HG03571 (cell line): ENCODE data around the gene TSSK3.
A peak's percentile ranks its signal among the peaks of the same experiment; 100 is the strongest.

Source experiments
- ATAC-seq: cut with Tn5 transposase; IDR thresholded peaks from one replicate; pipeline ENCODE4 v1.9.1; 2021; ENCODE audit not compliant: unreplicated experiment

The TSSK3 gene, protein sequence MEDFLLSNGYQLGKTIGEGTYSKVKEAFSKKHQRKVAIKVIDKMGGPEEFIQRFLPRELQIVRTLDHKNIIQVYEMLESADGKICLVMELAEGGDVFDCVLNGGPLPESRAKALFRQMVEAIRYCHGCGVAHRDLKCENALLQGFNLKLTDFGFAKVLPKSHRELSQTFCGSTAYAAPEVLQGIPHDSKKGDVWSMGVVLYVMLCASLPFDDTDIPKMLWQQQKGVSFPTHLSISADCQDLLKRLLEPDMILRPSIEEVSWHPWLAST

DNA sequence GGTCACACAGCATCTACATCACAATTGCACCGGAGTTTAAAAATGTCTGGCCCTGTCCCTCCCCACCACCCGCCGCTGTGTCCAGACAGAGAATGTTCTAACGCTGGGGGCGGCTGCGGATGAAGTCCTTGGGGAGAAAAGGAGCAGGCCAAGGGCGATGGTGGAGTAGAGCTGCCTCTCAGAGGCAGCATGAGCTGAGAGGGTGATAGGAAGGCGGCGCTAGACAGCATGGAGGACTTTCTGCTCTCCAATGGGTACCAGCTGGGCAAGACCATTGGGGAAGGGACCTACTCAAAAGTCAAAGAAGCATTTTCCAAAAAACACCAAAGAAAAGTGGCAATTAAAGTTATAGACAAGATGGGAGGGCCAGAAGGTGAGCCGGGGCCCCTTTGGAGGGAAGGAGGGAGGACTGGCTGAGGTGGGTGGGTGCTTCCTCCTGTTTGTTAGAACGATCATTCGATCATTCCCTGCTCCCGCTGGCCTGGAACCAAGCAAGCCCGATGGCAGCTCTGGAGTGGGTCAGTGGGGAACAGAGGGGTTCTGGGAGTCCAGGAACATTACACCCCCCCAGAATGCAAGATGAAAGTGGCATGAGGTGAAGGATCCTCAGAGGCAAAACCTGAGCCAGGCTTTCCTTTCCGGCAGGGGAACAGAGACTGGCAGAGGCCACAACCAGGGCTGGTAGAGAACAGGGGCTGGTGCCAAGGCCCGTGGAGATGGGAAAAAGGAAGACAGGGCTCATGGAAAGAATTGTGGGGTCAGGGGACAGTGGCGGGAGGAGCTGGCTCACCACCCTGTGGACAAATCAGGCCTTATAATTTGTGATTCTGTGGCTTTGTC, at the start of gene TSSK3, which contains the start of gene FAM229A:
Gene TSSK3 (plus strand): TSS at position 66 of the 840 bp plus-strand sequence. CDS start 163 bp downstream, at position 229.
Gene FAM229A (minus strand): TSS at position 12 of the 840 bp plus-strand sequence. CDS start 394 bp downstream, outside the sequence.
- no peak for ATAC-seq

DNA sequence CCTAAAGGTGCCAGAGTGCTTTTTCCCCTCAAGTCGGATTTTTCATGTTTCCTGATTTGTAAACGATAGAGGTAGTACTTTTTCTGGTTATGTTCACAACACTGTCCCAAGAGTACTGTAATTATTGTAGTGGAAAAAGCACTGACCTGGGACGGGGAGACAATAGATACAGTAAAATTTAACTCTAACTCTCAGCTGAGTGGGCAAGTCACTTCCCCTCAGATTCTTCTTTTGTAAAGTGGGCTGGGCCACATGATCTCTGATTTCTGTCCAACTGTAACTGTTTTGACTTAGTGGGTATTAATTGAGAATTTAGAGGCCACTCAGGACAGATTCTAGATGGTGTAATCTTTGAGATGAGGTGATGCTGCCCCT, 45.4 kb upstream of the TSSK3 start:
- peak; percentile 16 for ATAC-seq

DNA sequence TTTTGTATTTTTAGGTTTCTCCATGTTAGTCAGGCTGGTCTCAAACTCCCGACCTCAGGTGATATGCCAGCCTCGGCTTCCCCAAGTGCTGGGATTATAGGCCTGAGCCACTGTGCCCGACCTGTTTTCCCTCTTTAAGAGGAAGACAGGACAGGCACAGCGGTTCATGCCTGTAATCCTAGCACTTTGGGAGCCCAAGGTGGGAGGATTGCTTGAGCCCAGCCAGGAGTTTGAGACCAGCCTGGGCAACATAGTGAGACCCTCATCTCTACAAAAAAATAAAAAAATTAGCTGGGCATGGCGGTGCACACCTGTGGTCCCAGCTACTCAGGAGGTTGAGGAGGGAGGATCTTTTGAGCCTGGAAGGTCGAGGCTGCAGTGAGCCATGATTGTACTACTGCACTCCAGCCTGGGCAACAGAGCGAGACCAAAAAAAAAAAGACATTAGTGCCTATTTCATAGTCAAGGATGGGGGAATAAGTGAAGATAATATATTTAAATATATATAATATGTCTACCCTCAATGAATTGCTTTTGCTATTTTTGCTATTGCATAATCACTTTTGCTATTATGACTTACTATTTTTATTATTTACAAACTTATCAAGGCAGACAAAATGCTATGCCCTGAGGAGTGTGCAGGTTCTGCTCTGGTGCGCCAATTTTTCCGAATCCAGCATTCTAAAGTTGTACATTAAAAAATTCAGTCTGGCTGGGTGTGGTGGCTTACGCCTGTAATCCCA, 44.0 kb upstream of the TSSK3 start:
- ATAC-seq: no peak

DNA sequence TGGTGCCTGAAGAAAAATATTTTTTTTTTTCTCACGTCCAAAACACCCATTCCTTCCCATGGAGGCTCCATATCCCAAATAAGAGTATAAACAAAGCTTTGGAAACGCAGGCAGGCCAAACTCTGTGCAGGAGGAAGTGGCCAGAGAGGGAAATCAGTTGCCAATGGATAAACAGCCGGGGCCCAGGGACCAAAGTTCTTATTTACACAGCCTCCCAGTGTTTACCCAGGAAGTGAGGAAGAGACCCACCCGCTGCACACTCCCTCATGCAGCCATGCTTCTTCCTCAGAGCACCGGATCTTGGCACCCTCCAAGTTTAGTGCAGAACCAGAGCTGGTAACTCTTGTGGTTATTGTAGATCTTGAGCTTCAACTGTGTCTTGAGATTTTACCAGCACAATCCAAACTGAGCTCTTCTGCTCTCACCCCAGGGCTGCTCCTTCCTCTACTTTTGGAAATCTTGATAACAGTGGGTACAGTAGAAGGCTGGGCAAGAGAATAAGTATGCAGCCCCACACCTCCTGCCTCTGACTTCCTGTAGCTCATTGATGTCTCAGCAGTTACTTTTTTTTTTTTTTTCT, 40.5 kb upstream of the TSSK3 start:
- no peak for ATAC-seq

DNA sequence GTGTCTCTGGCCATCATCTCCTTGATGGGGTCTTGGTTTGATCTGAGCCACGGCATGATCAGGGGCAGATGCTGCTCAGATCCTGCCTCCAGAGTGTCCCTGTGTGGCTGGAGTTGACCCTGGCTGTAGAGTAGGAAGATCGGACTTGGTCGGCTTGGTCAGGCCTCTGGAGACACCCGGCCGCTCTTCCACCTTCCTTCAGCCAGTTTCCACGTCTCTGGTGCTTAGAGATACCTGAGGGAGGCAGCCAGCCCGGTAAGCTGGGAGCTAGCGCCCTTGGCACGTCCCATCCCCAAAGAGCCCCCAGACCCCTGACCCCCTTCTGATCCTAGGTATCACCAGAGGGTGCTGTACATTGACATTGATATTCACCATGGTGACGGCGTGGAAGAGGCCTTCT, 35.1 kb upstream of the TSSK3 start:
- ATAC-seq: no peak

DNA sequence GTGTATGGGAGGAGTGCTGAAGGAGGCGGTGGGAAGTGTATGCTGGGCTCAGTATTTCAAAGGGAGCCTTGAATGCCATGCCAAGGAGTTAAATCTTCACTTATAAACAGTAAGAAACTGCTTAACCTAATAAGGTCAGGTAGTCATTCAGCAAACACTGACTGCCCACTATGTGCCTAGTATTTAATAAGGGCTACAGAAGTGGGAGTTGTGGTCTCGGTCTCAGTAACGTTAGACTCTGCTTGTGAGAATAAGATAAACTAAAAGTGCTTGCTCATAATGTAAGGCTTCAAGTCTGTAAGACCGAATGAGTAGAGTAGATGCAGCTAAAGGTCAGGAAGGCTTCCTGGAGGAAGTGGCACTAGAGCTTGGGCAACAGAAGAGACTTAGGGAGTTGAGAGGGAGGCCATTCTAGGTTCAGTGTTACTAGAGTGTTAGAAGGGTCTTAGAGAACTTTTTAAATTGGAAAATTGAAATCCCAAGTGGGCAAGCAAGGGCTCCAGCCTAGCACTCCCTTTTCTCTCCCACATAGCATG, 32.3 kb upstream of the TSSK3 start:
- ATAC-seq: no peak

DNA sequence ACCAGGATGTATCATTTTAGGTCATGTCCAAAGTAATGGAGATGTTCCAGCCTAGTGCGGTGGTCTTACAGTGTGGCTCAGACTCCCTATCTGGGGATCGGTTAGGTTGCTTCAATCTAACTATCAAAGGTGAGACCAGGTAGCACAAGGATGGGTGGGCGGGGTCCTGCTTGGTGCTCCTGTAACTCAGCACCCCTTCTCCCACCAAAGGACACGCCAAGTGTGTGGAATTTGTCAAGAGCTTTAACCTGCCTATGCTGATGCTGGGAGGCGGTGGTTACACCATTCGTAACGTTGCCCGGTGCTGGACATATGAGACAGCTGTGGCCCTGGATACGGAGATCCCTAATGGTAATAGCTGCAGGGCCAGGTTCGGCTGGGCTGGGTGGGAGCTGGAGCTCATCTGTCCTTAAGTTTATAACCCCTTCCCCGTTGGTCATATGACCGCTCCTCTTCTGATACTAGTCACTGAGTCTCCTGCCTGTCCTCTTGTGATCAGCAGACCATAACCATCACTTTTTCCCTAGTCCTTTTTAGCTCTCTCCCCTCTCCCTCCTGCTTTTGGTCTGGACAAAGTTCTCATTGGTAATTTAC, 31.7 kb upstream of the TSSK3 start:
- no peak for ATAC-seq

DNA sequence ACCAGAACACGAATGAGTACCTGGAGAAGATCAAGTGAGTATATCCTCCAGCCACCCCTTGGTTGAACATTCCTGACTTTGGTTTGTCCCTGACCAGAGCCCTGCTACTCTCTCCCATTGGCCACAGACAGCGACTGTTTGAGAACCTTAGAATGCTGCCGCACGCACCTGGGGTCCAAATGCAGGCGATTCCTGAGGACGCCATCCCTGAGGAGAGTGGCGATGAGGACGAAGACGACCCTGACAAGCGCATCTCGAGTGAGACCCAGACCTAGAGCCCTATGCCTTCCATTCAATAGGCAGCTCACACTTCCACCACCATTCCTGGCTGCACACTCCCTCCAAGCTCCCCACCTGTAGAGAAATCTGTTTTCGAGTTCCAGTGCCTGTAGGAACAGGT, 30.8 kb upstream of the TSSK3 start:
- ATAC-seq: no peak

DNA sequence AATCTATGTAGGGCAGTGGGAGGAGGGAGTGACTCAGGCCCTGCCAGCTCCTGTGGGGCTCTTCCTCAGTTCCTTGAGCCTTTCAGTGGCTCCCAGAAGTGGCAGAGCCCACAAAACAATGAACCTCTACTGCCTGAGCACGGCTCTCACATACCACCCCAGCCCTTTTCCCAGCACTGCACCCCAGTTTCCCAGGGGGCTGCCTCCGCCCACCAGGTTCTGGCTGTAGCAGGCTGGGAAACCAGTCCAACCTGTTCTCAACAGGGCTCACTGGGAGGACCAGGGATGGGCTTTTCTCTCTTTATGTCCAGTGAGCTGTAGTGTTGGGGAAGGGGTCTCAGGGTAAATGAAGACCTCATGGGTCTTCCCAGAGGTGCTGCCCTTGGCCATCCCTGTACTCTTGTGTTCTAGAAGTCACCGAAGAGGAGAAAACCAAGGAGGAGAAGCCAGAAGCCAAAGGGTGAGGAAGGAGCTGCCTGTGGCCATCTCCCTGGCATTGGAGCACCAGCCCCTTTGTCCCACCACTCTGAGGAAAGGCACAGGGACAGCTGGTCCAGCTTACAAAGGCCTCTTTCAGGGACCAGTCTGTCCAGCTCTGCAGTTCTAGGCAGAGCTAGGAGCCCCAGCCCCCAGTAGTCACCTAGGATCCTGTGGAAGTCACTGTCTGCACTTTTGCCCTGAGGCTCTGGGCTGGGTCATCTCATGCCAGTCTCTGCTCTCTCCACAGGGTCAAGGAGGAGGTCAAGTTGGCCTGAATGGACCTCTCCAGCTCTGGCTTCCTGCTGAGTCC, 29.9 kb upstream of the TSSK3 start:
- no peak for ATAC-seq

DNA sequence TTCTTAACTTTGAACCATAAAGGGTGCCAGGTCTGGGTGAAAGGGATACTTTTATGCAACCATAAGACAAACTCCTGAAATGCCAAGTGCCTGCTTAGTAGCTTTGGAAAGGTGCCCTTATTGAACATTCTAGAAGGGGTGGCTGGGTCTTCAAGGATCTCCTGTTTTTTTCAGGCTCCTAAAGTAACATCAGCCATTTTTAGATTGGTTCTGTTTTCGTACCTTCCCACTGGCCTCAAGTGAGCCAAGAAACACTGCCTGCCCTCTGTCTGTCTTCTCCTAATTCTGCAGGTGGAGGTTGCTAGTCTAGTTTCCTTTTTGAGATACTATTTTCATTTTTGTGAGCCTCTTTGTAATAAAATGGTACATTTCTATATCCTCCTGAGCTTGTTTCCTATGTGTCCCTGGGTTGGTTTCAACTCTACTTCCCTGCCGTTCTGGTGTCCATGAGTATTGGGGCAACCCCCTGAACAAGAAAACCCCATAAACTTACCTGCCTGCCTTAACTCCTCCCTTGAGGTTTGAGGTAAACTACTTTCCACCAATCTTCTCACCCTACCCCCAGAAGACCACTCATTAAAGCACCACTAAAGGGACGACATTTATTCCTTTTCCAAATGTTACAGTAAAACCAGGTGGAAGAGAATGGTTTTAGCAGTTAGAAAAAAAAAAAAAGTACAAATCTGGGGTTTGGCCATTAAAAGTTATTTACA, 28.9 kb upstream of the TSSK3 start:
- no peak for ATAC-seq

DNA sequence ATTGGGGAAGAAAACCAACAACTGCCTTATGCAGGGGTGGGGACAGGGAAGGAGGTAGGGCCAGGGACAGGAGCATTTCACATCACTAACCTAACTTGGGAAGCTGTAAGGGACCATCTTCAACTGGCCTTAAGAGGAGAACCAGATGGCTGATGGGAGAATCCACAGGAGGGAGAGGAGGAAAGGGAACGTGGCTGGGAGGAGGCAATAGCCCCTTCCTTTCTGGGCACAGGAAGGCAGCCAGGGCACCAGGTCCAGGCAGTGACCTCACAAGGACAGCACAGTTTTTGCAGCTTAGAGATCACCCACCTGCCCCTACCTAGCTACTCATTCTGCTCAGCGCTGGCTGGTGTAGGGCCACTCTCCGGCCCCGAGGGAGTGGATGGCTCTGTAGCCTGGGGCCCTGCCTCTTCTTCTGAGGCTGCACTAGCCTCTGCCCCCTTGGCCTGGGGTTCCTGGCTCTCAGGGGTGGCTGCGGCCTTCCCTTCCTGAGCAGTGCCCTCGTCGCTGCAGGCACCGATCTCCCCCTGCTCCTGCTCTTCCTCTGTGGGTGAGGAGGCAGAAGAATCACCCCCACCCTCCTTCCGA, 28.0 kb upstream of the TSSK3 start:
- ATAC-seq: no peak

DNA sequence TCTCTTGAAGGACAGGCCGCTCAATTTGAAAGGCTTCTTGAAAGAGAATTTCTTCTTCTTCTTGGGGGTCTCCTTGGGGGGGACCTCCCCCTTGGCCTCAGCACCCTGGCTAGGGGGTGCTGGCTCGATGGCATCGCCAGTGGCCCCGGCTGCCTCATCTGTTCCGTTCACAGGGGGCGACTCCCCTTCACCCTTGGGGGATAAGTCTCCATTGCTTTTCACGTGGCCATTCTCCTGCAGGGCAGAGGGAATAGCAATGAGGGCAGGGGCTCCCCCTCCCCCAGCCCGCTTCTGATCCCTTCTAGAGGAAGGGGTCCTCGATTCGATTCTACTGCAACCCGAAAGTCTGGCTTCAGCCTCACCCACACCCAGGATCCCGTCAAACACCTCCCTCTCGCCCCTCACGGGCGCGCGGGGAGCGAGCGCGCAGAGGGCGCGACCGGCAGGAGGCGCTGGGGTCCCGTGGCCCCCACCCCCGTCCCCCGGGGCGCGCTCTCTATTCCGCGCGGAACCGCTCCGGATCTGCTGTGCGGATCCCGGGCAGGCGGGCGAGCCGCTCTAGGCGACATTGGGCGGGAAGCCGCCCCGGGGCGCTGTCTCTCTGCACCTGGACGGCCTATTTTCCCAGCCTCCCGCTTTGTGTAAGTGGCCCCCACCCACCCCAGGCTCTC, 27.3 kb upstream of the TSSK3 start:
- no peak for ATAC-seq

DNA sequence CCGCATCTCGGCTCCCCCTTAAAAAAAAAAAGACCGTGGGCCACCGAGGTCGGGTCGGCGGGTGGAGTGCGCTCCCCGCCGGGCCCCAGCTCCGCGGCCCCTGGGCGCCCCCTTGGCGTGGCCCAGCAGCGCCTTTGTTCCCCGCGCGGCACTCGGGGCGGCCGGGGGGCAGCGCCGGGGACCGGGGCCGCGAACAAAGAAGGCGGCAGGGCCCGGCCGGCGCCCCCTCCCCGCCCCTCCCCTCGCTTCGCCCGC, 26.9 kb upstream of the TSSK3 start:
- ATAC-seq: no peak

DNA sequence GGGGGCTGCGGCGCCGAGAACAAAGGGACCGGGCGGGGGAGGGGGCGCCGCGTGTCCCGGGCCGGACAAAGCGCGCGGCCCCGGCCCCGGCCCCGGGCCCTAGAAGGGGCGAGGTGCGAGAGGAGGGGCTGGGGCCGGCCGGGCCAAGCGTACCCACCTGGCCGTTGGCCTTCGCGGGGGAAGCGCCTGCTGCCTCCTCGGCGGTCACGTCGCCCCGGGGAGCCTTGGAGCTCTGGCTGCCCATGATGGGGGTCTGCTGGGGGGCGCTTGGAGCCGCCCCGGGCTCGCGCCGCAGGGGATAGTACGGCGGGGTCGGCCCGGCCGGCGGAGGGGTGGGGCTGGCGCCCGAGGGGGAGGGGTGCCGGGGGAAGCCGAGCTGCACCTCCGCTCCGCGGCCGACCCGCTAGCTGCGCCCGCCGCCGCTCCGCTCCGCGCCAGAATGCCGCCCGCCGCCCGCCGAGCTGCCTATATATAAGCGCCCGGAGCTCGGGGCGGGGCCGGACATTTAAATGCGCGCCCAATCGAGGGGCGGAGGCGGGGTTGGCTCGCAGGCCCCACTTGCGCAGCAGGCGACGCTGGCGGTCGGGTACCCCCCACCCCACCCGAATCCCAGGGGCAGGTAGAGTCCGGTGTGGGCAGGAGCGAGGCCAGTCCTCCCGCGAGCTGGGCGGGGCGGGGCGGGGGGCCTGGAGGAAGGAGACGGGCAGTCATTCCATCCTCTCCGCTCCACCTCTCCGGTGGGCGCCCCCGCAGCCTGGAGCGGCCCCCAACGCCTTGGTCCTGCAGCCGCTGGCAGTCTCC, 26.3 kb upstream of the TSSK3 start, which contains the start of gene MARCKSL1:
Gene MARCKSL1 (minus strand): TSS at position 444 of the 801 bp plus-strand sequence. CDS start 200 bp downstream, at position 244.
- ATAC-seq: no peak

DNA sequence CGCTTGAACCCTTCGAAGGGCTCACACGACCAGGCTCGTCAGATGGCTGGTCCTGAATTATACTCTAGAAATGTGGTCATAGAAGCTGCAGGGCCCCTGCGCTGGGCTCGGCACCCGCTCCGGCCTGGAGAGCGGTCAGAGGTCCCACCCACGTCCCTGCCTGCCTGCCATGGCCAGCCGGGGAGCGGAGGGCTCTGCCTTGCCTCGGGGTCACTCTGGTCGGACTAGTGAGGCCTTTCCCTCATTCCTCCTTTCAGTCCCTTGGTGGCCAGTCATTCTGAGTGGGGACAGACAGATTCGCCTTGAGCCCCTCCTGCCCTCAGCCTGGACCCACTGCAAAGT, 25.8 kb upstream of the TSSK3 start:
- ATAC-seq: no peak

DNA sequence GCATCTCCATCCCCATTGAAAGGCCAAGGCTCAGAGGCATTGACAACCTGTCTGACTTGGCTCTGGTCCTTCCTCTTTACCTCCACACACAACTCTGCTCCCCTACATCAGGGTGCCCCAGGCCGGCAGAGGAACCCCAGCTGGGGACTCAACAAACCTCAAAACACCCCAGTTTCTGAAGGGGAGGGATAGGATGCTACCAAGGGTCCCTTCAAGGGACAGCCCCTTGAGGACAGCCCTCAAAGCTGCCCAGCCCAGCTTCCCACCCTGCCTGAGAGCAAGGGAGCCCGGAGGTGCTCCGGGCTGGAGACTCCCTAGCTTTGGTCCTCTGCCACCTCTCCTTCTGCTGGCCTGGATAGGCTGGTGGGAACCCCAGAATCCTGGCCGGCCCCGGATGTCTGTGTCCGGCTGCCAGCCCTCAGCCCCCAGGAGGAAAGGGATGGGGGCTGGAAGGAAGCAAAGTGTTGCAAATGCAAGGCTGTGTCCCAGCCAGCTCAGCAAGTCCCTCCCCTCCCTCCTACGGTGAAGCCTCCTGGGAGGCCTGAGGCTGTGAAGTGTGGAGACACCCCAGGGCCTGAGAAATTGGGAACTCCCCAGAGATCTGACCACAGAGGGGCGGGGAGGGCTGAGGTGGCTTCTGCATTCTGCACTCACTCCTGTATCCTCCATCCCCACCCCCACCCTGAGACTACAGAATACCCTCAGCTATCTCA, 25.2 kb upstream of the TSSK3 start:
- no peak for ATAC-seq
